Esophagus mucosa (tissue), 1 donor: Measurements from ENCODE around the gene TXNDC17. TPM values are rescaled to one million over a fixed set of nuclear protein-coding genes. Genes with fewer than 3 reads are reported as not detected.
"Not testable (repeated sequence)": the region's sequence is repeated elsewhere in the genome, so short reads cannot be mapped to it uniquely, and the experiment has no call there.

ENCODE experiments used
- ATAC-seq: fragments of 200-7000 bp; cut with Tn5 transposase; one replicate; pipeline ENCODE4 v1.9.1; 2020
- total RNA-seq: library from RNA; stranded (reverse); gene quantifications from one replicate; pipeline ENCODE4 v1.2.4, GENCODE V29; 2023
- donor health status: DM: yes; HTN: yes; CAD: no.

TXNDC17 gene
- total RNA-seq, 1 donor from 2014 or later: 322 TPM

- no peak for ATAC-seq
Observed at GRCh38 chr17:6637458-6637840, 3.4 kb upstream of the TXNDC17 start.

GRCh38 chr17:6638046-6638908, 2.6 kb upstream of the TXNDC17 start:
- no peak for ATAC-seq

- ATAC-seq: peak; percentile 22
Observed at GRCh38 chr17:6639014-6639585, 1.8 kb upstream of the TXNDC17 start.

GRCh38 chr17:6639586-6640535, 999 bp upstream of the TXNDC17 start:
- ATAC-seq: peak; percentile 27

- ATAC-seq: no peak
Observed at GRCh38 chr17:6641247-6641863, 495 bp downstream of the TXNDC17 start.

- peak; percentile 15 for ATAC-seq
Observed at GRCh38 chr17:6642592-6642991, 1.7 kb downstream of the TXNDC17 start.

- peak; percentile 34 for ATAC-seq
Observed at GRCh38 chr17:6643451-6644125, 2.7 kb downstream of the TXNDC17 start.

GRCh38 chr17:6648181-6648580, 7.3 kb downstream of the TXNDC17 start:
- ATAC-seq: no peak

- peak; percentile 93 for ATAC-seq
Observed at GRCh38 chr17:6651354-6651918, 10.6 kb downstream of the TXNDC17 start, which contains the start of the genes C17orf100 and MED31. TSS of gene C17orf100 (plus strand) at chr17:6651762. CDS start at chr17:6651914, 152 bp downstream. TSS of gene MED31 (minus strand) at chr17:6651605. CDS start at chr17:6651528, 77 bp downstream.

GRCh38 chr17:6651919-6652452, 11.1 kb downstream of the TXNDC17 start:
- peak; percentile 21 for ATAC-seq

- peak; percentile 44 for ATAC-seq
Observed at GRCh38 chr17:6654841-6655731, 14.2 kb downstream of the TXNDC17 start.

GRCh38 chr17:6655732-6656361, 15.0 kb downstream of the TXNDC17 start:
- not testable (repeated sequence) for ATAC-seq

GRCh38 chr17:6656797-6657632, 16.2 kb downstream of the TXNDC17 start:
- peak; percentile 17 for ATAC-seq

GRCh38 chr17:6657633-6658287, 16.9 kb downstream of the TXNDC17 start:
- no peak for ATAC-seq

GRCh38 chr17:6658411-6658810, 17.6 kb downstream of the TXNDC17 start:
- ATAC-seq: not testable (repeated sequence)

GRCh38 chr17:6660101-6660500, 19.2 kb downstream of the TXNDC17 start:
- ATAC-seq: no peak

GRCh38 chr17:6660805-6661463, 20.1 kb downstream of the TXNDC17 start:
- no peak for ATAC-seq
